Neural progenitor cell (in vitro differentiated cells): ENCODE measurements around the gene MPC1. TPM values are rescaled to one million over a fixed set of nuclear protein-coding genes. Genes with fewer than 3 reads are reported as not detected.
"Not testable (repeated sequence)": the region's sequence is repeated elsewhere in the genome, so short reads cannot be mapped to it uniquely, and the experiment has no call there.

ENCODE experiments used
- DNase-seq: peaks from one replicate; pipeline ENCODE4 v3.0.0-alpha.2; 2016; ENCODE audit warnings: low spot score
- H2AFZ ChIP-seq: fragments of 200-600 bp; sonication (generic); replicated peaks from 2 replicates; pipeline ENCODE4 v1.6.1; 2016; ENCODE audit warnings: antibody characterized with exemption
- H3F3A ChIP-seq: fragments of 200-600 bp; sonication (generic); 2 replicates; pipeline ENCODE4 v1.6.1; 2016; ENCODE audit warnings: antibody characterized with exemption, low read depth
- H3K27ac ChIP-seq: fragments of 200-600 bp; sonication (generic); 2 replicates; pipeline ENCODE4 v1.5.1; 2016; ENCODE audit warnings: mild to moderate bottlenecking
- H3K27me3 ChIP-seq: fragments of 200-600 bp; sonication (generic); 2 replicates; pipeline ENCODE4 v1.6.1; 2016; ENCODE audit warnings: mild to moderate bottlenecking, moderate library complexity
- H3K36me3 ChIP-seq: fragments of 200-600 bp; sonication (generic); 2 replicates; pipeline ENCODE4 v1.5.1; 2016
- H3K4me1 ChIP-seq: fragments of 200-600 bp; sonication (generic); 2 replicates; pipeline ENCODE4 v1.6.1; 2016; ENCODE audit warnings: mixed run types
- H3K4me2 ChIP-seq: fragments of 200-600 bp; sonication (generic); 2 replicates; pipeline ENCODE4 v1.6.1; 2016
- H3K4me3 ChIP-seq: fragments of 200-600 bp; sonication (generic); 2 replicates; pipeline ENCODE4 v1.5.1; 2016
- H3K79me2 ChIP-seq: fragments of 200-600 bp; sonication (generic); 2 replicates; pipeline ENCODE4 v1.6.1; 2016; ENCODE audit warnings: low read depth
- H3K9ac ChIP-seq: fragments of 200-600 bp; sonication (generic); 2 replicates; pipeline ENCODE4 v1.6.1; 2016
- H3K9me3 ChIP-seq: fragments of 200-600 bp; sonication (generic); 2 replicates; pipeline ENCODE4 v1.5.1; 2016; ENCODE audit warnings: low read depth
- H4K20me1 ChIP-seq: fragments of 200-600 bp; sonication (generic); 2 replicates; pipeline ENCODE4 v1.6.1; 2016; ENCODE audit warnings: low read depth
- H3K27ac Mint-ChIP-seq: 3 replicates; pipeline ENCODE4 v1.8.0; 2021; ENCODE audit warnings: mixed read lengths
- H3K27me3 Mint-ChIP-seq: 2 replicates; pipeline ENCODE4 v1.8.0; 2022; ENCODE audit warnings: low read depth, mild to moderate bottlenecking, inconsistent platforms, moderate library complexity, mixed read lengths; ENCODE audit not compliant: insufficient read depth
- H3K36me3 Mint-ChIP-seq: 3 replicates; pipeline ENCODE4 v1.8.0; 2021; ENCODE audit warnings: mixed read lengths
- H3K4me1 Mint-ChIP-seq: 3 replicates; pipeline ENCODE4 v1.8.0; 2021; ENCODE audit warnings: mixed read lengths
- H3K4me3 Mint-ChIP-seq: 3 replicates; pipeline ENCODE4 v1.8.0; 2021; ENCODE audit warnings: mild to moderate bottlenecking, moderate library complexity, mixed read lengths
- H3K9me3 Mint-ChIP-seq: 3 replicates; pipeline ENCODE4 v1.8.0; 2020; ENCODE audit warnings: mixed read lengths
- EZH2 ChIP-seq: fragments of 200-600 bp; sonication (generic); IDR thresholded peaks from 2 replicates; pipeline ENCODE4 v1.6.1; 2017; ENCODE audit warnings: antibody characterized with exemption, mild to moderate bottlenecking, moderate library complexity
- EZH2phosphoT487 ChIP-seq: fragments of 200-600 bp; sonication (generic); IDR thresholded peaks from 2 replicates; pipeline ENCODE4 v1.6.1; 2017; ENCODE audit warnings: antibody characterized with exemption
- total RNA-seq: library from RNA; depleted of rRNA; stranded (reverse); fragments of >200 nt; gene quantifications from 2 replicates; pipeline ENCODE4 v1.2.3, GENCODE V29; 2015; ENCODE audit warnings: low replicate concordance
- TF ChIP-seq, protein P1 (sequence below): fragments of 200-600 bp; sonication (generic); IDR thresholded peaks from 2 replicates; pipeline ENCODE4 v1.5.1; 2017; ENCODE audit warnings: antibody characterized with exemption, mild to moderate bottlenecking

Gene MPC1
- total RNA-seq, 1 donor from 2014 or later: 13.2 TPM

GRCh38 chr6:166388290-166389004 lies 5.7 kb upstream of the MPC1 start:
- peaks cover 9% of the 10 kb centered on the region for H3F3A ChIP-seq
- H3K4me2 ChIP-seq: no peak overlapping the region

DNA sequence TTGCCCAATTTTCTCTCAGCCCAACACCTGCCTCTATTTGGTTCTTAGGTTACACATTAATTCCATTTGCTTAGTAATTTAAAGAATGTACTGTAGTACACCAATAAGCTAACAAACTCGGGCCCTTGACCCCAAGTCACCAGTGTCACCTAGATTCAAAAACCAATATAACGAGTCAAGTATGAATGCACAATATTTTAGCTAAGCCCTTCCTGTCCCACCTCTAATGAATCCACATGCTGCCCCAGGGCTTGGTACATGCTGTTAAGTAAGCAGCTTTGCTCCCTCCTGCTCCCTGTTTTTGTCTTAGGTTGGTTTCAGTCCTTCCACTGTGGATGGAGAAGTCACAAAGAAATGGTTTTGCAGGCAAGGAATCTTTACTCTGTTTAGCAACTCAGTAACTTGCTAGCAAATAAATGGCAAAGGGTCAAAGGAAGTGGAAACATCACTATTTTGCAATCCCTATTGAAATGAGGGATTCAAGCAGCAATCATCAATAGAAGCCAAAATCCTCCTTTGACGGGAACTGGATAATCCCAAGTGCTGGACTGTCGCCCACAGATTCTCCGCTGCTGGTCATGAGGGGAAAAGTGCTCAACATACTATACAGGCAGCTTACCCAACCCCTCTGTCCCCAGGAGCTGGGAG lies 5.0 kb upstream of the MPC1 start:
- TF ChIP-seq, protein P1, sequence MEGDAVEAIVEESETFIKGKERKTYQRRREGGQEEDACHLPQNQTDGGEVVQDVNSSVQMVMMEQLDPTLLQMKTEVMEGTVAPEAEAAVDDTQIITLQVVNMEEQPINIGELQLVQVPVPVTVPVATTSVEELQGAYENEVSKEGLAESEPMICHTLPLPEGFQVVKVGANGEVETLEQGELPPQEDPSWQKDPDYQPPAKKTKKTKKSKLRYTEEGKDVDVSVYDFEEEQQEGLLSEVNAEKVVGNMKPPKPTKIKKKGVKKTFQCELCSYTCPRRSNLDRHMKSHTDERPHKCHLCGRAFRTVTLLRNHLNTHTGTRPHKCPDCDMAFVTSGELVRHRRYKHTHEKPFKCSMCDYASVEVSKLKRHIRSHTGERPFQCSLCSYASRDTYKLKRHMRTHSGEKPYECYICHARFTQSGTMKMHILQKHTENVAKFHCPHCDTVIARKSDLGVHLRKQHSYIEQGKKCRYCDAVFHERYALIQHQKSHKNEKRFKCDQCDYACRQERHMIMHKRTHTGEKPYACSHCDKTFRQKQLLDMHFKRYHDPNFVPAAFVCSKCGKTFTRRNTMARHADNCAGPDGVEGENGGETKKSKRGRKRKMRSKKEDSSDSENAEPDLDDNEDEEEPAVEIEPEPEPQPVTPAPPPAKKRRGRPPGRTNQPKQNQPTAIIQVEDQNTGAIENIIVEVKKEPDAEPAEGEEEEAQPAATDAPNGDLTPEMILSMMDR: no peak
- TF ChIP-seq EZH2phosphoT487: no peak
- TF ChIP-seq EZH2: no peak
- H3K4me3 ChIP-seq: no peak overlapping the region

More at GRCh38 chr6:166388290-166389004, 5.7 kb upstream of the MPC1 start:
- Histone ChIP-seq H3K9me3 (no peaks in the 10 kb centered on the region), H4K20me1 (no peaks in the 10 kb centered on the region), H3K27me3 (no peaks in the 10 kb centered on the region), H2AFZ (no peak overlapping the region), H3K79me2 (no peaks in the 10 kb centered on the region), H3K4me1 (no peaks in the 10 kb centered on the region), H3K27ac (no peak overlapping the region), H3K36me3 (no peaks in the 10 kb centered on the region), H3K4me3 (no peak overlapping the region), H3K9ac (no peak overlapping the region)
- Mint-ChIP-seq H3K4me3 (no peak overlapping the region), H3K36me3 (no peaks in the 10 kb centered on the region), H3K27me3 (no peaks in the 10 kb centered on the region), H3K27ac (no peak overlapping the region), H3K9me3 (no peaks in the 10 kb centered on the region), H3K4me1 (peaks cover 5% of the 10 kb centered on the region)
- DNase-seq: no peak
- TF ChIP-seq EZH2: no peak
- TF ChIP-seq, protein P1: no peak
- no peak for TF ChIP-seq EZH2phosphoT487

DNA sequence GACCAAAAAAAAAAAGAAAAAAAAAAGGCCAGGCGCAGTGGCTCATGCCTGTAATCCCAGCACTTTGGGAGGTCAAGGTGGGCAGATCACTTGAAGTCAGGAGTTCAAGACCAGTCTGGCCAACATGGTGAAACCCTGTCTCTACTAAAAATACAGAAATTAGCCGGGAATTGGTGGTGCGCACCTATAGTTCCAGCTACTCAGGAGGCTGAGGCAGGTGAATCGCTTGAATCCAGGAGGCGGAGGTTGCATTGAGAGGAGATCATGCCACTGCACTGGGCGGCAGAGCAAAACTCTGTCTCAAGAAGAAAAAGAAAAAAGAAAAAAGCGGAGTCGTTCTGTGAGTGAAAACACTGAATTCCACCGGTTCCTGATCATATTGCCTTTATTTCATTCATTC lies 4.4 kb upstream of the MPC1 start:
- not testable (repeated sequence) for H3K27ac ChIP-seq, H3K27ac Mint-ChIP-seq, H3K36me3 ChIP-seq, H3K9me3 ChIP-seq, H3K27me3 ChIP-seq, H3K4me2 ChIP-seq, H4K20me1 ChIP-seq, H3K4me1 ChIP-seq, H3K4me3 ChIP-seq, H3K27me3 Mint-ChIP-seq, H3K4me1 Mint-ChIP-seq, H3K4me3 Mint-ChIP-seq, H3K79me2 ChIP-seq, H3K9ac ChIP-seq, H3K36me3 Mint-ChIP-seq, DNase-seq, H3K9me3 Mint-ChIP-seq, H2AFZ ChIP-seq
- peaks cover 11% of the 10 kb centered on the region for H3F3A ChIP-seq

More for the DNA sequence above, 5.0 kb upstream of the MPC1 start:
- H3K36me3 ChIP-seq: no peaks in the 10 kb centered on the region
- H3K9me3 Mint-ChIP-seq: no peaks in the 10 kb centered on the region
- H3K27me3 Mint-ChIP-seq: no peaks in the 10 kb centered on the region
- no peaks in the 10 kb centered on the region for H4K20me1 ChIP-seq
- no peaks in the 10 kb centered on the region for H3K4me1 ChIP-seq
- no peaks in the 10 kb centered on the region for H3K9me3 ChIP-seq
- H3K4me3 Mint-ChIP-seq: no peak overlapping the region
- H3K27ac ChIP-seq: no peak overlapping the region
- no peak overlapping the region for H3K27ac Mint-ChIP-seq
- H2AFZ ChIP-seq: no peak overlapping the region
- DNase-seq: no peak
- H3K27me3 ChIP-seq: no peaks in the 10 kb centered on the region
- H3K4me2 ChIP-seq: no peak overlapping the region
- H3K4me1 Mint-ChIP-seq: peaks cover 5% of the 10 kb centered on the region
- H3F3A ChIP-seq: peaks cover 11% of the 10 kb centered on the region
- no peaks in the 10 kb centered on the region for H3K36me3 Mint-ChIP-seq
- H3K79me2 ChIP-seq: no peaks in the 10 kb centered on the region
- H3K9ac ChIP-seq: no peak overlapping the region

DNA sequence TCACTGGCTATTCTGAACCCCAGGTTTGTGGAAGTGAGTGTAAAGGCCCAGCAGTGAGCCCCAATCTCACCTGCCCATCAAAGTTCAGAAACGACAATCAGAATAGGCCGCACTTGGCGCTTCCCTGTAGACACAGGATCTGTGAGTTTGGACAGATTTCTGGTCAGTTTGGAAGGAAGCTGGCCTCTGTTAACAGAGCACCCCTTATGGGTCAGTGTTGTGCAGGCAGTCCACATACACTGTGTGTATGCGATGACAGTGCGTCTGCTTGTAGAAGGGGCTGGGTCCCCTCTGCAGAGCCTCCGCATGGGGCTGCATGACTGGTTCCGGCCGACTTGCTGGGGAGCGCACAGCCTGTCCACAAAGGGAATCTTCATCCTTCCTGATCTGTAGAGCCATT lies 3.4 kb upstream of the MPC1 start:
- no peaks in the 10 kb centered on the region for H3K36me3 Mint-ChIP-seq
- H3K27me3 ChIP-seq: peaks cover 10% of the 10 kb centered on the region
- DNase-seq: no peak
- TF ChIP-seq EZH2 (no peak), EZH2phosphoT487 (no peak)
- H3K79me2 ChIP-seq: no peaks in the 10 kb centered on the region
- H3K27ac ChIP-seq: no peak overlapping the region
- H3K4me1 Mint-ChIP-seq: peaks cover 10% of the 10 kb centered on the region
- H3K9ac ChIP-seq: no peak overlapping the region
- H3K4me2 ChIP-seq: no peak overlapping the region
- peaks cover 2% of the 10 kb centered on the region for H3K27me3 Mint-ChIP-seq
- no peaks in the 10 kb centered on the region for H3K36me3 ChIP-seq
- H3F3A ChIP-seq: peaks cover 11% of the 10 kb centered on the region
- H2AFZ ChIP-seq: no peak overlapping the region
- no peaks in the 10 kb centered on the region for H4K20me1 ChIP-seq
- no peaks in the 10 kb centered on the region for H3K9me3 ChIP-seq
- no peaks in the 10 kb centered on the region for H3K9me3 Mint-ChIP-seq
- no peak overlapping the region for H3K4me3 ChIP-seq
- H3K27ac Mint-ChIP-seq: no peak overlapping the region
- no peak overlapping the region for H3K4me3 Mint-ChIP-seq
- H3K4me1 ChIP-seq: no peaks in the 10 kb centered on the region
